Stimulated activated CD8-positive, alpha-beta memory T cell treated with anti-CD3 and anti-CD28 coated beads, Interleukin-15, amount 100 ng/mL, for 24 hours (primary cell): ENCODE data around the gene EPHA4.

Experiments
- DNase-seq: peaks from one replicate; pipeline ENCODE4 v3.0.0-alpha.2; 2020; ENCODE audit warnings: low read depth

Gene EPHA4

GRCh38 chr2:221392228-221392881, 179.7 kb downstream of the EPHA4 start:
- DNase-seq, result no peak

GRCh38 chr2:221390878-221391277, 181.2 kb downstream of the EPHA4 start:
- DNase-seq, result no peak

- no peak for DNase-seq
These were observed 182.2 kb downstream of the EPHA4 start for GRCh38 chr2:221389904-221390303.

GRCh38 chr2:221389421-221389820, 182.7 kb downstream of the EPHA4 start:
- no peak for DNase-seq

- DNase-seq, result no peak
These were observed 183.2 kb downstream of the EPHA4 start for GRCh38 chr2:221388891-221389290.

- no peak for DNase-seq
These were observed 186.4 kb downstream of the EPHA4 start for GRCh38 chr2:221385716-221386115.

- no peak for DNase-seq
These were observed 190.1 kb downstream of the EPHA4 start for GRCh38 chr2:221381928-221382488.

- no peak for DNase-seq
These were observed 191.4 kb downstream of the EPHA4 start for GRCh38 chr2:221380686-221381085.

GRCh38 chr2:221380062-221380461, 192.0 kb downstream of the EPHA4 start:
- DNase-seq, result no peak

GRCh38 chr2:221377597-221377996, 194.5 kb downstream of the EPHA4 start:
- DNase-seq, result no peak

GRCh38 chr2:221377066-221377465, 195.0 kb downstream of the EPHA4 start:
- DNase-seq, result no peak

GRCh38 chr2:221374234-221374633, 197.9 kb downstream of the EPHA4 start:
- no peak for DNase-seq

- DNase-seq, result no peak
These were observed 199.2 kb downstream of the EPHA4 start for GRCh38 chr2:221372907-221373306.

- DNase-seq, result no peak
These were observed 199.8 kb downstream of the EPHA4 start for GRCh38 chr2:221372159-221372884.

- no peak for DNase-seq
These were observed 200.8 kb downstream of the EPHA4 start for GRCh38 chr2:221371347-221371746.

- DNase-seq, result no peak
These were observed 201.3 kb downstream of the EPHA4 start for GRCh38 chr2:221370857-221371211.

- DNase-seq, result no peak
These were observed 201.8 kb downstream of the EPHA4 start for GRCh38 chr2:221370076-221370856.
